Osteoblast (primary cell): ENCODE results near the gene POLR2L. TPM values are rescaled to one million over a fixed set of nuclear protein-coding genes. Genes with fewer than 3 reads are reported as not detected.

Experiments
- DNase-seq: peaks from one replicate; pipeline ENCODE4 v3.0.0; 2011; ENCODE audit warnings: low spot score, mixed read lengths; ENCODE audit not compliant: insufficient read length; ENCODE audit errors: missing footprints
- H2AFZ ChIP-seq: 2 replicates; pipeline ENCODE4 v1.6.0; 2011; ENCODE audit warnings: mild to moderate bottlenecking, low read length
- H3K27ac ChIP-seq: 2 replicates; pipeline ENCODE4 v1.5.1; 2011; ENCODE audit warnings: mild to moderate bottlenecking, low read depth, low read length, moderate library complexity
- H3K27me3 ChIP-seq: 2 replicates; pipeline ENCODE4 v1.6.0; 2012; ENCODE audit warnings: mild to moderate bottlenecking, control low read depth, inconsistent platforms, low read length, moderate library complexity; ENCODE audit not compliant: insufficient read depth
- H3K36me3 ChIP-seq: 2 replicates; pipeline ENCODE4 v1.5.1; 2011; ENCODE audit warnings: mild to moderate bottlenecking, low read length, control low read depth, moderate library complexity; ENCODE audit not compliant: insufficient read depth
- H3K4me1 ChIP-seq: 2 replicates; pipeline ENCODE4 v1.5.1; 2011; ENCODE audit warnings: mild to moderate bottlenecking, low read length, control low read depth, moderate library complexity; ENCODE audit not compliant: insufficient read depth
- H3K4me2 ChIP-seq: 2 replicates; pipeline ENCODE4 v1.6.0; 2011; ENCODE audit warnings: mild to moderate bottlenecking, low read length; ENCODE audit not compliant: insufficient read depth
- H3K4me3 ChIP-seq: fragments of 200-600 bp; sonication (generic); 3 replicates; pipeline ENCODE4 v1.5.1; 2012; ENCODE audit warnings: mild to moderate bottlenecking, low read length, inconsistent platforms; ENCODE audit not compliant: insufficient read depth
- H3K79me2 ChIP-seq: 2 replicates; pipeline ENCODE4 v1.6.0; 2012; ENCODE audit warnings: mild to moderate bottlenecking, low read length, control low read depth, inconsistent platforms; ENCODE audit not compliant: insufficient read depth
- H3K9me3 ChIP-seq: 2 replicates; pipeline ENCODE4 v1.5.1; 2011; ENCODE audit warnings: low read depth, low read length, control low read depth
- H4K20me1 ChIP-seq: 2 replicates; pipeline ENCODE4 v1.6.0; 2012; ENCODE audit warnings: mild to moderate bottlenecking, low read length, control low read depth; ENCODE audit not compliant: insufficient read depth
- total RNA-seq: library from RNA; depleted of rRNA; stranded (reverse); fragments of >200 nt; gene quantifications from 2 replicates; pipeline ENCODE4 v1.2.3, GENCODE V29; 2012
- TF ChIP-seq, protein P1 (sequence below): IDR thresholded peaks from 2 replicates; pipeline ENCODE4 v1.5.1; 2011; ENCODE audit warnings: mild to moderate bottlenecking, low read depth, low read length, moderate library complexity; ENCODE audit errors: extremely low read depth

POLR2L gene
- total RNA-seq, 1 donor: 60.8 TPM

DNA sequence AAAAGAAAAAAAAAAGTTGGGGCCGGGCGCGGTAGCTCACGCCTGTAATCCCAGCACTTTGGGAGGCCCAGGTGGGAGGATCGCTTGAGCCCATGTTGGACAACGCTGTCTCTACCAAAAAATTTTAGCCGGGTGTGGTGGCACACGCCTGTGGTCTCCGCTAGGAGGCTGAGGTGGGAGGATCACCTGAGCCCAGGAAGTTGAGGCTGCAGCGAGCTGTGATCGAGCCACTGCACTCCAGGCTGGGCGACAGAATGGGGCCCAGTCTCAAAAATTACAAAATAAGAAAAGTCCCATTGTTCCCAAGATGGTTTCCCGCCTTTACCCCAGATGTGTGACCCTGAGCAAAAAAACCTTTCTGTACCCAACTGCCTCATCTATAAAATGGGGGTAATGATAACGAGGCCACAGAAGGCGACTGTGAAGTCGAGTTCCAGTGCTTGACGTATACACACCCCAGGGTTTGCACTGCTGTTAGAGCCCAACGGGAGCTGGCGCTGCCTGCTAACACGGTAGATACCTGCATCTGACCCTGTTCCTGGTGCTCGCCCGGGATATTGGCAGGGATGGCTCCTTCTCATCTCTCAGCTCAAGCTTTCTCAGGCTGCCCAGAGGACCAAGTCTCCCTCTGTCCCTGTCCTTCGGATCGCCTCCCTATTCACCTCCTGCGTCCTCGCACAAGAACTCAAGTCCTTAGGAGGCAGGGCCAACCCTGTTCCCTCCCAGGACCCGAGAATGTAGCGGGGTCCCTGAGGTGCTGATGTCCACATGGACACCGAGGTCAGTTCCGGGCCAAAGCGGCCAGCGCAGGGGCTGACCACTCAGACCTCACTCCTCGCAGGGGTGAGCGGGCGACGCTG lies 33.7 kb downstream of the POLR2L start:
- H3K9me3 ChIP-seq: no peaks in the 10 kb centered on the region

DNA sequence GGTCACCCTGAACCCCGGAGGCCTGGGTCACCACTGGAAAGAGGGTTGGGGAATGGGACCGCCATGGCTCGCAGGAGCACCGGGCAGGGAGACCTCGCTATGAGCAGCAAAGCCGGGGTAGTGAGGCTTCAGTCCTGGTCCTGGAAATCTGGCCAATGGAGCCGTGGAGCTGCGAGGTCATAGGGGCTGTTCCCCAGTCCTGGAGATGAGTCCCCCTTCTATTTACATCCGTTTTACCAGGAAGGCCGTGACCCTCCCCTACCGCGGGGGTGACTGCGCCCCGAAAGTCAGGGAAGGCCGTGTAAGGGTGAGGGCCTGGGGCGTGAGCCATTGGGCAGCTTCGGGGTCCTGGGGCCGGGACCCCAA lies 37.7 kb downstream of the POLR2L start:
- peaks cover 22% of the 10 kb centered on the region for H3K79me2 ChIP-seq
- DNase-seq: no peak
- H4K20me1 ChIP-seq: no peaks in the 10 kb centered on the region
- H3K27me3 ChIP-seq: no peaks in the 10 kb centered on the region
- H3K4me1 ChIP-seq: peaks cover 23% of the 10 kb centered on the region
- no peak overlapping the region for H3K27ac ChIP-seq
- H2AFZ ChIP-seq: peak overlapping the region; percentile 31
- TF ChIP-seq, protein P1, sequence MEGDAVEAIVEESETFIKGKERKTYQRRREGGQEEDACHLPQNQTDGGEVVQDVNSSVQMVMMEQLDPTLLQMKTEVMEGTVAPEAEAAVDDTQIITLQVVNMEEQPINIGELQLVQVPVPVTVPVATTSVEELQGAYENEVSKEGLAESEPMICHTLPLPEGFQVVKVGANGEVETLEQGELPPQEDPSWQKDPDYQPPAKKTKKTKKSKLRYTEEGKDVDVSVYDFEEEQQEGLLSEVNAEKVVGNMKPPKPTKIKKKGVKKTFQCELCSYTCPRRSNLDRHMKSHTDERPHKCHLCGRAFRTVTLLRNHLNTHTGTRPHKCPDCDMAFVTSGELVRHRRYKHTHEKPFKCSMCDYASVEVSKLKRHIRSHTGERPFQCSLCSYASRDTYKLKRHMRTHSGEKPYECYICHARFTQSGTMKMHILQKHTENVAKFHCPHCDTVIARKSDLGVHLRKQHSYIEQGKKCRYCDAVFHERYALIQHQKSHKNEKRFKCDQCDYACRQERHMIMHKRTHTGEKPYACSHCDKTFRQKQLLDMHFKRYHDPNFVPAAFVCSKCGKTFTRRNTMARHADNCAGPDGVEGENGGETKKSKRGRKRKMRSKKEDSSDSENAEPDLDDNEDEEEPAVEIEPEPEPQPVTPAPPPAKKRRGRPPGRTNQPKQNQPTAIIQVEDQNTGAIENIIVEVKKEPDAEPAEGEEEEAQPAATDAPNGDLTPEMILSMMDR: no peak
- H3K9me3 ChIP-seq: no peaks in the 10 kb centered on the region
- peak overlapping the region; percentile 74 for H3K4me3 ChIP-seq
- peaks cover 21% of the 10 kb centered on the region for H3K36me3 ChIP-seq
- H3K4me2 ChIP-seq: peak overlapping the region; percentile 87

More for the DNA sequence above, 33.7 kb downstream of the POLR2L start:
- Histone ChIP-seq H2AFZ (peak overlapping the region; percentile 97), H3K27ac (peak overlapping the region; percentile 99), H3K4me1 (peaks cover 36% of the 10 kb centered on the region), H3K36me3 (peaks cover 27% of the 10 kb centered on the region), H4K20me1 (peaks cover 30% of the 10 kb centered on the region), H3K4me2 (peak overlapping the region; percentile 98), H3K79me2 (peaks cover 43% of the 10 kb centered on the region), H3K27me3 (no peaks in the 10 kb centered on the region), H3K4me3 (peak overlapping the region; percentile 82)
- TF ChIP-seq, protein P1: no peak
- DNase-seq: peak; percentile 94

DNA sequence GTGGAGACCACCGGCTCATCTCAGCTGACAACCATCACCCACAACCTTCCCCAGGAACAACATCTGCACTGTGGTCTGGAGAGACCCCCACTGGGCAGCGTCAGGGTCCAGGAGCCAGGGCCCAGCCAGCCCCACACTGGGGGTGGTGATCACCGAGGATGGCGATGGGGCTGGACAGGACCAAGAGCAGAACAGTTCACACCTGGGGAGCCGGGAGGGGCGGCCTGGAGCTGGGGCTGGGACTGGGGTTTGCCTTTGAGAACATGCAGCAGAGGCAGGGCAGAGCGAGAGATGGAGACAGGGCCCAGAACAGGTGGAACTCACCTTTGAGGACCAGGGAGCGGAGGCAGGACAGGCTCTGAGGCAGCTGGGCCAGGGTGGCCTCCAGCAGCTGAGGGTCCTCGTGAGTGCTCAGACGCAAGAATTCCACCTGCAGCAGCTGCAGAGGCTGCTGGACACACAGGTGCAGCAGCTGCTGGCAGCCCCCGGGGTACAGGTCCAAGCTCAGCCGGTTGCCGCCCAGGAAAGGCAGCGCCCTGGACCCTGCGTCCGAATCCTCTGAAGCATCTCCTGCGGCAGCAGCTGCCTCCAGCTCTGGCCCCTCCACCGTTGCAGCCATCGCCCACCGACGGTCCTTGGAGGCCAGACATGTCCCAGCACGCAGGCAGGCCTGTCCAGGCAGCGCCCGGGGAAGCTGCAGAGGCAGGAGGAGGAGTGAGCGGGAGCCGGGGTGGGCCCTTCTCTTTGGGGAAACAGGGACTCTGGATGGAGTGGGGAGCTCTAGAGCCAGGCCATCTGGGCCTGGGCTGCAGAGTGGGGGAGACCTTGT lies 38.3 kb downstream of the POLR2L start:
- peak; percentile 97 for DNase-seq
- Histone ChIP-seq H3K27me3 (no peaks in the 10 kb centered on the region), H2AFZ (peak overlapping the region; percentile 31), H4K20me1 (no peaks in the 10 kb centered on the region), H3K4me1 (peaks cover 23% of the 10 kb centered on the region), H3K79me2 (peaks cover 22% of the 10 kb centered on the region), H3K36me3 (peaks cover 23% of the 10 kb centered on the region), H3K27ac (no peak overlapping the region), H3K9me3 (no peaks in the 10 kb centered on the region), H3K4me2 (peak overlapping the region; percentile 87), H3K4me3 (peak overlapping the region; percentile 74)
- TF ChIP-seq, protein P1: no peak

DNA sequence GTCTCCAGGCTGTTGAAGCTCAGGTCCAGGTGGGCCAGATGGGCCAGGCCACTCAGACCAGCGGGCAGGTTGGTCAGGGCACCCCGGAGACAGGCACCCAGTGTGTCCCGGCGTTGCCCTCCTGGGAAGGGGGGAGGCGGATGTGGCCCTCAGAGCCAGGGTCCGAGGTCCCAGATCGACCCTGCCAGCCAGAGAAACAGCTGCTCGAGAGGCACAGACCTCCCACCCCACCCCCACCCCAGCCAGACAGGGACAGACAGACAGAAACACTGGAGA lies 38.9 kb downstream of the POLR2L start:
- peaks cover 19% of the 10 kb centered on the region for H3K4me1 ChIP-seq
- no peak overlapping the region for H2AFZ ChIP-seq
- H3K4me2 ChIP-seq: peak overlapping the region; percentile 87
- no peak overlapping the region for H3K27ac ChIP-seq
- no peaks in the 10 kb centered on the region for H4K20me1 ChIP-seq
- TF ChIP-seq, protein P1: no peak
- no peaks in the 10 kb centered on the region for H3K27me3 ChIP-seq
- peaks cover 23% of the 10 kb centered on the region for H3K36me3 ChIP-seq
- H3K4me3 ChIP-seq: peak overlapping the region; percentile 74
- DNase-seq: no peak
- H3K79me2 ChIP-seq: peaks cover 16% of the 10 kb centered on the region
- no peaks in the 10 kb centered on the region for H3K9me3 ChIP-seq
